CD4-positive, alpha-beta T cell treated with Interleukin-21 for 1 hour (primary cell): ENCODE results near the gene SNX17.

Source experiments
- DNase-seq: peaks from one replicate; pipeline ENCODE4 v3.0.0-alpha.2; 2020

SNX17 gene

DNA sequence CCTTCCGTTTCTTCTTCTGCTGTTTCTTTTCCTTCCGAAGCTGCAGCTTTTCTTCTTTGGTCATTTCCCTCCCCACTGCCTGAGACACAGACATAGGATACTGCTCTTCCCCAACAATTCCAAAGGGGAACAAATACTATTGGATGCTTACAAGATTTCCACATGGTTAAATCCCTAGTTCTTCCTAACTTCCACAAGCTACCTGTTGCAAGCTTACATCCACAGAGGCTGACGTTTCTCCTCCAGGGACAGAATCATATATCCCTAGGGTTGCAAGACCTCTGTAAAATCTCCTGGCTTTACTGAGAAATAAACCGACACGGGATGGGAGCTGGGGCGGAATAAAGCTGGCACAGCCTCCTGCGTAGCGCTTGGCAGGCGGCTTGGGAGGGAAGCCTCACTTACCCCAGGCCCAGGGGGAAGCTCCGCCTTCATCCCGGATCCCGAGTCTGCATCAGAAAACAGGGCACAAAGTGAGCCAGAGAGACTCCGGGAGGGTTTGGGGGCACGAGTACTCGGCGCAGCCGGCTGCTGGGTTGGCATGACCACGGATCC, 868 bp upstream of the SNX17 start:
- no peak for DNase-seq

DNA sequence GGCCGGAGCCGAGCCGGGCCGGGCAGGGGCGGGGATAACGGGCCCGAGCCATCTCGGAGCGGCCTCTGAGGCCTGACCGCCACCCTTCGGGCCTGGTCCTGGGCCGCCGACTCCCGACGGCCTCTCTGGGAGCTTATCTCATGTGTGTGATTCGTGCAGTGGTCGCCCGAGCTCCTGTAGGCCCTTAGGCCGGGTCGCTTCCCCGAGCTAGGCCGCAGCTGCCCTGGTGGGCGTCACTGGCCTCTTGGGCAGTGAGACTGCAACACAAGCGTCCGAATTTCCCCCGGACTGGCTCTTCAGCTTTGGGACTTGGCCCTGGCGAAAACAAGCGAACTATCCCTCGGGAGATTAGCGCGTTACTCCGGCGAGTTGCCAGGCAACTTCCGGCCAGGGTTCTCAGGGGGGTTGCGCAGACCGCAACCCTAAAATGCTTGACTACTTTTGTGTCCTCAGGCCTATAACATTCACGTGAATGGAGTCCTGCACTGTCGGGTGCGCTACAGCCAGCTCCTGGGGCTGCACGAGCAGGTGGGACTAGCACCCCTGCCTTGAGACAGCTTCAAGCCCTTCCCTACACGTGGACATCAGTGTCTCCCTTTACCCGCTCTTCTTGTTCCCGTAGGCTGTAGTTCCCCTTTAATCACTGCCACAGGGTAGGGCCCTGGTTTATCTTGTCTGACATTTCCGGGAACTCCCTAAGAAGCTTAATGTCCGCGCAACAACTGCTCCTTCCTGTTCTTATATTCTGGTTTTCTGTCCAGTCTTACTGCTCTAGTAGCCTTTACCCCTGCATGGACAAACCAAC, 602 bp downstream of the SNX17 start:
- peak; percentile 52 for DNase-seq

DNA sequence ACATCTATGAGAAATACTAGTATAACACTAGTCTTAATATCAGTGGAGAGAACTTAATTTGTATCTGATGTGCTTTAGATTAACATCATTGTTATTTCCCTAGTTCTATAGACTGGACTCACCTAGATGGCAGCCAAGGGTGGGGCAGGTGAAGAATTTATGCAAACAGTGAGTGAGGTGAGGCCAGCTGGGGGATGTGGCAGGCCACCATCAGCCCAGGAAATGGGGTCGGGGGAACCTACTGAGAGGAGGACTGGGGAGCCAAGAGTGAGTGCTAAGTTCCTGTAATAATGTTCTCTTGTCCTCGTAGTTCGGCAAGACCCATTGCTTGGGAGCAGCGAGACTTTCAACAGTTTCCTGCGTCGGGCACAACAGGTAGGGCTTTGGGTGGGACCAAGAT, 2.5 kb downstream of the SNX17 start:
- DNase-seq = no peak

DNA sequence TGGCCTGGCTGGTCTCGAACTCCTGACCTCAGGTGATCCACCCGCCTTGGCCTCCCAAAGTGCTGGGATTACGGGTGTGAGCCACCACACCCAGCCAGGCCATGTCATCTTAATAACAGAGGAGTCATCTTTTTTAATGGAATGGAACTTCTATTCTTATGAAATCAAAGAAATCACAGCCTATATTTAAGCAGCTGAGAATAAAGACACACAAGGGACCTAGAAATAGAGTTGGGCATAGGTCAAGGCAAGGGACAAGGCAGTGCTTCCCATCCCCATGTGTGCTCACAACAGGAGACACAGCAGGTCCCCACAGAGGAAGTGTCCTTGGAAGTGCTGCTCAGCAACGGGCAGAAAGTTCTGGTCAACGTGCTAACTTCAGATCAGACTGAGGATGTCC, 3.2 kb downstream of the SNX17 start:
- DNase-seq = no peak

DNA sequence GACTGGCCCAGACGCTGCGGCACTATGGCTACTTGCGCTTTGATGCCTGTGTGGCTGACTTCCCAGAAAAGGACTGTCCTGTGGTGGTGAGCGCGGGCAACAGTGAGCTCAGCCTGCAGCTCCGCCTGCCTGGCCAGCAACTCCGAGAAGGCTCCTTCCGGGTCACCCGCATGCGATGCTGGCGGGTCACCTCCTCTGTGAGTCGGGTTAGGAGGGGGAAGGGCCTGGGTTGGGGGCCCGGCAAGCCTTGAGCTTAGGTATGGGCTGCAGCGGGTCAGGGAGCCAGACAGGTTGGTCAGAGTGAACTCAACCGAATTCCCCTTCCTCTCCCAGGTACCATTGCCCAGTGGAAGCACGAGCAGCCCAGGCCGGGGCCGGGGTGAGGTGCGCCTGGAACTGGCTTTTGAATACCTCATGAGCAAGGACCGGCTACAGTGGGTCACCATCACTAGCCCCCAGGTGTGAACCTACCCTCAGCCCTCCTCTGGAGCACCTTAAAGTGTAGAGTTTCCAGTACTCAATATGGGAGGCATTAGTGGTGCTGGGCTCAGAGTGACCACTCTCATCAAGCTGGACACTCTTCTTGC, 5.2 kb downstream of the SNX17 start:
- no peak for DNase-seq

DNA sequence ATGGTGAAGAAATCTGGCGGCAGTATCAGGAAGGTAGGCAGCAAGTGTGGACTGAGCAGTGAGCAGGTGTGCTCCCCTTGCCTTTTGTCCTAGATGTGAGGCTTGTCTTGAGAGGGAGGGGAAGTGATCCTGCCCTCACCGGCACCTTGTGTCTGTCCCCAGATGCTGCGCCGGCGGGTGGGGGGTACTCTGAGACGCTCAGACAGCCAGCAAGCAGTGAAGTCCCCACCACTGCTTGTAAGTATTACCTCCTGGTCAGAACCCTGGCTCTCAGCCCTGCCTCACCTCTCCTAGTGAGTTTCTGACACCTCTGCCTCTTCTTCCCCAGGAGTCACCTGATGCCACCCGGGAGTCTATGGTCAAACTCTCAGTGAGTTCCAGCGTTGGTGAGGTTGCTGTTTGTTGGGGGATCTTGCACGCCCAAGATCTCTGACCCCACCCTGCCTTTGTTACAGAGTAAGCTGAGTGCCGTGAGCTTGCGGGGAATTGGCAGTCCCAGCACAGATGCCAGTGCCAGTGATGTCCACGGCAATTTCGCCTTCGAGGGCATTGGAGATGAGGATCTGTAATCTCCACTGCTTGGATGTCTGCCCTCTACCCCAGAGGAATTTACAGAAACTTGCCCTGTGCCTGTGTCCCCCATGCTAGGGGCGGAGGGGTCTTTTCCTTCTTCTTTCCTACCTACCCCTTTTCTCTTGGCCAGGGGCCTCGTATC, 5.9 kb downstream of the SNX17 start:
- DNase-seq = no peak

DNA sequence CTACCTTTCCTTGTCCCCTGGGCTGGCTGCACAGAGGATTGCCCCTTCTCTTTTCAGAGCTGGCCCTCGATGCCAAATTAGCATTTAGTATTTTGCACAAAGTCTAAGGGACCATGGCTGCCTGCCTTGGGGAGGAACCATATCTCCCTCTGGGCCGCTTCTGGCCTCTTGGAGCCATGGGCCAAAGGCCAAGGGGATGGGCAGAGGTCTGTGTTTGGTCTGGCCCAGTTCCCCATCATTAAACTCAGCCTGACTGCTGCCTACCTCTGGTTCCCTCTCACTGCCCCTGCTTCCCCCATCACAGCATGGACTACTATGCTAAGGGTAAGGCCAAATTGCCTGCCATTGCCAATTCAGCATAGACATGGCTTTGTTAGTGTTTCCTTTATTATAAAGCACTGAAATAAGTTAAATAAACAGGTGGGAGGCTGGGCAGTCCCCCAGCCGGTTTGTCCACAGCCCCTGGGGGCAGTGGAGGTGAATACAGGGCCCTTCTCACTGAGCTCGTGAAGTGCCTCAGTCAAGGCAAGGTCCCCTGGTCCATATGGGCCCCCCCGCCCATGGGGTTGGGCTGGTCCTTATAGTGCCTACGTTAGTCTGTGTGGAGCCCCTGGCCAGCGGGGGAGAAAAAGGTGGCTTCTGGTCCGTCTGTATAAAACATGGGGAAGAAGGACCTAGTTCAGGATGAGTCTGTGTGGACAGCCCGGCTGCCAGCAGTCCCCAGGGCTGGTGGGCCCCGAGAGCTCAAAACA, 6.6 kb downstream of the SNX17 start:
- no peak for DNase-seq

DNA sequence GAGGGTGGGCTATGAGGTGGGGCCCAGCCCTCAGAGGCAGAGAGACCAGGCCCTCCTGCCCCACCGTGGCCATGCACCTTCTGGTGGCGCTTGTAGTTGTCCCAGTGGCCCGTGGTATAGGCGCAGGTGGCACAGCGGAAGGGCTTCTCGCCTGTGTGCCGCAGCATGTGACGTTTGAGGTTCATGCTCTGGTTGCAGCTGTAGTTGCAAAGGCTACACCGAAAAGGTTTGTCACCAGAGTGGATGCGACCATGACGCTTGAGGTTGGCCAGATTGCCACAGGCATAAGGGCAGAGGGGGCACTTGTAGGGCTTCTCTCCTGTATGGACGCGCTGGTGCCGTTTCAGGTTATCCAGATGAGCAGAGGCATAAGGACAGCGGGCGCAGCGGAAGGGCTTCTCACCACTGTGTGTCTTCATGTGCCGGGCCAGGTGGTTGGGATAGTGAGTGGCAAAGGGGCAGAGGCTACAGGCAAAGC, 7.2 kb downstream of the SNX17 start:
- DNase-seq = no peak

DNA sequence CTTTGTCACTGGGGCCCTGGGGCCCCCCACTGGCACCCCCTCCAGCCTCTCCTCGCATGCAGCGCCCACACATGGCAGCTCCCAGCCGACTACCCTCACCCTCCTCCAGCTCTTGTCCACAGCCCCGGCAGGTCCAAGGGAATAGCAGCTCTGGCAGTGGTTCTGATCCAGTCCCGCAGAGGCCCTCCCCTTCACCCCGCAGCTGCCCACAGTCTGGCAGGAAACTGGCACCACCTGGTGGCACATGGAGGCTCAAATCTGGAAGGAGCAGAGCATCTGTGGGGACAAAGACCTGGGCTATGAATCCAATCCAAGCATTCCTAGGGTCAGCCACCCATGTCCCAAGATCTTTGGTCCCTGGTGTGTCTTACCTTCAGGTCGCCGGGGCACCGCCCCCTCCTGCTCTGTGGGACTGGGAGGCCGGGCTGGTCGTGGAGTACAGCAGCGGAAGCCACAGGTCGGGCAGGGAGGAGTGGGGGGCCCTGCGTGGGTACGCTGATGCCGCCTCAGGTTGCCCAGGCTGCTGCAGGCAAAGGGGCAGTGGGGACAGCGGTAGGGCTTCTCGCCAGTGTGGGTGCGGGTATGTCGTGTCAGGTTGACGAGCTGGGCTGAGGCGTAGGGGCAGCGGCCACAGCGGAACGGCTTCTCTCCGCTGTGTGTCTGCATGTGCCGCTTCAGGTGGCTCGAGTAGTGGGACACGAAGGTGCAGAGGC, 7.8 kb downstream of the SNX17 start:
- DNase-seq = peak; percentile 12

DNA sequence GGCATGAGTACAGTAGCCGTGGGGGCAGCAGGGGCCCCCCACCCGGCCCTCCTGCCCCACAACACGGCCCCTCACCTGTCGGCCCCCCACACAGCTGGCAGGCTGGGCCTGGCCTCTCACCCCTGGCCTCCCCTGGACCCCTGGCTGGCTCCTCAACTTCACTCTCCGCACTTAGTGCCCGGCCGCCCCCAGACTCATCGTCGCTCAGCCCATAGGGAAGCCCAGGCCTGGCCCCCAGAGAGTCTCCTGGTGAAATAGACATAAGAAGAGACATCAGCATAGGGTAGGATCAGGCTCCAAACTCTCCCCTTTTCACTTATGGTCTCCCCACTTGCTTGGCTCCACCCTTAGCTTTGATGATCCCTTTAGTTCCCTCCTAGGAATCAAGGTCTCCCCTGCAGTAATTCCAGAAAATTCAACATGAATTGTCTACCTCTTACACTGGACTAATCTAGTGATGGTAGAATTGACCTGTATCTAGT, 8.4 kb downstream of the SNX17 start:
- no peak for DNase-seq

DNA sequence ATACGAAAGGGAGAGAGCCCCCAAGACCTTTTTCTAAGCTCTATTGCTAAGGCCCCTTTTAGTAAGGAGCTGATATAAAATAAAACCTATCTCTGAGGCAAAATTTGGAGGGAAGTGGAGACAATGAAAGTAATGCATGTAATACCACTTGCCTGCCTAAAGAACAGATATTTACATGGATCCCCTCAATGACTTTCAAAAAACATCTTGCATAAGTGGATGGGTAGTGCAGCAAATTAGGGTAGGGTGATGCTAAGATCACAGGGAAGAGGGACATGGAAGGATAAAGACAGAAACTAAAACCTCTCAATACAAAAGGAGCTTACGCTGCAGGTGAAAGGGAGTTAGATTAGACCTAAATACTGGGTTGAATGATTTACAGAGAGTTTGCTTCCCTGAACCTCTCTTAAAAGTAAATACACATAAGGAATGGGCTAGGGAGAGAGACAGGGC, 9.0 kb downstream of the SNX17 start:
- no peak for DNase-seq

DNA sequence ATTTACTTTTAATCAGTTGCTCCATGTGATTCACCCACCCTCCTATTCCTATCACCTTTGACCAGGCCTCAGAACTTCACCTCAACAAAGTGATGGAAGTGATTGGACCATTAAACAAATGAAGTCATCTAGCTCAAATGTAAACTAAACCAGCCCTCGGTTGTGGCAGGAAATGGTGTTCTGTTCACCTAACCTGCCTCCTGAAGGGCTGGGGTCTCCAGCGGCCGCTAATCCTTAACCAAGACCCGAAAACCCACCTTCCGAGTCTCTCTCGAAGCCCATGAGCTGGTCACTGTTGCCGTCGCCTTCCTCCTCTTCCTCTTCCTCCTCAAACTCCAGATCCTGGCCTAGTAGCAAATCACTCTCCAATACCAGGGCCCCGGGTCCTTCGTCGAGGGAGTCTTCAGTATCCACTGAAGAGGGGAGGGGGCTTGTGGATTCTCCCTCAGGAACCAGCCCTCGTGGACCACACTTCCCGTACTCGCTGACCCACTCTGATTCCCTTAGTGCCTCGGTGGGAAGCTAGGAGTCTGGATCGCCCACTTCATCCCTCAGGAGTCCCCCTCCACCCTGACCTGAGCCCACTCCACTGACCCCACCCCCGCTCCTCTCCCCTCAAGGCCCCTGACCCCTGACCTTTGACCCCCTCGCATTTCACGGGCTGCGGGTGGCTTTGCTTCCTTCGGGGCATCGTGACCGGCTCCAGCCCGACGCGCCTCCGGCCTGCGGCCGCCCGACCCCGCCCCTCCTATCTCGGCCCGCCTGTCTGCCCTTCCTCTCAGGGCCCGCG, 9.6 kb downstream of the SNX17 start:
- peak; percentile 52 for DNase-seq

DNA sequence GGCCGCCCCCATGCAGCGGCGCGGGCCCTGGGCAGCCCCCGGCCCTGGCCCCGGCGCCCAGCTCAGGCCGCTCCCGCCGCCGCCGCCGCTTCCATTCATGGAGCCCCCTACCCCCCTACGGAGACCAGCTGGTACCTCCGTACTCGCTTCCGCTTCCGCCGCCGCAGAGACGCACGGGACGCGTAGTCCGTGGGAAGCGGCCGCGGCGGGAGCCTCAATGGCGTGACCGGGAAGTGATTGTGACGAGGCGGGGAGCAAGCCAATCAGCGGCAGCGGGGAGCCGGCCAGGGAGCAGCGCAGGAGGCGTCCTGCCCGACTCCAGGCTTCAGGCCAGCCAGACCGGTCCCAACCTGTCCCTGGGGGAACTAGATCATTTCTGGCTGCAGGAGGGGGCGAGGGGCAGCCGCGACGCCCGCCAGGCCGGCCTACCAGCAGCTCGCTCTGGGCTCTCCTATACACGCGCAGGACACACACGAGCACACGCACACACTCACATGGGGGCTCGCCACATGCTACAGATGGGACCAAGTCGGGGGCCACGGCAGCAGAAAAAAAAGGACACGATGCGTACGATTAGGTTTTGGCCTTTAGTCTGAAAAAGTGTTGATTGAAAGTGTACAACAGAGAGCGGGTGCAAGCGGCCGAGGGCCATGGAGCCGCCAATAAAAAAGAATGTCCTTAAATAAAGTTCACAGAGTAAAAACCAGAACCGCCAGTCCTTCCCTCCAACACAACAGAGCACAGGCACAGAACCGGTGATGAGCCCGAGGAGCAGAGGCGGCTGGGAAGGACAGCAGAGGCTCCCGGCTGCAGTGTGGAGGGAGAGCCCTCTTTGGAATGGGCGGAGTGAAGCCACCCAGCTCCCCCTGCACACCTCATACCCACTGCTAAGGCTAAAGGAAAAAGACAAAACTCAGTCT, 10.5 kb downstream of the SNX17 start, which contains the start of gene ZNF513:
TSS of gene ZNF513 (minus strand) at position 109 of the 920 bp plus-strand sequence. CDS start 208 bp downstream, outside the sequence.
- DNase-seq = peak; percentile 91

DNA sequence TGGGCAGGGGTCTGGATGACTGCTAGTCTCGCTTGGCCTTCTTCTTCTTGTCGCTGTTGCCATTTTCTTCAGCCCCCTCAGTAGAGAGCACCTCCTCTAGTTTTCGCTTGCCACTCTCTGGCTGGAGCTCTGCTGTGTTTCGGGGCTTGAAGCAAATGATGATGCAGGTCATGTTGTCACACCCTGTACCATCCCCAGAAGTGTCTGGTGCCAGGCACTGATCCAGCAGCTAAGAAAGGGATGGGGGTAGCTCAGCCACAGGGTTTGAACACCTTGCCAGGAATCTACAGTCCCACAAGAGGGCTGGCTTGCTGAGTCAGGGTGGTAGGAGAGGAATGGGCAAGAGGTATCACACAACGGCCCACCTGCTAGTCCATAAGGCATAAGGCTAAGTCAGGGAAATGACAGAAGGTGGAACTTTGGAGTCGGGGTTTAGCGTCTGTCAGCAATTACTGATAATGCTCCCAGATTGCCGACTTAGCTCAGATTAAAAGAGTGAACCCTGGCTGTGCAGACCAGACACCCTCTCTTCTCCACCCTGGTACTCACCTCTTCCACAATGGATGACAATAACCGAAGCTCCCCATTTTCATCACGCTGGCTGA, 11.3 kb downstream of the SNX17 start:
- no peak for DNase-seq

DNA sequence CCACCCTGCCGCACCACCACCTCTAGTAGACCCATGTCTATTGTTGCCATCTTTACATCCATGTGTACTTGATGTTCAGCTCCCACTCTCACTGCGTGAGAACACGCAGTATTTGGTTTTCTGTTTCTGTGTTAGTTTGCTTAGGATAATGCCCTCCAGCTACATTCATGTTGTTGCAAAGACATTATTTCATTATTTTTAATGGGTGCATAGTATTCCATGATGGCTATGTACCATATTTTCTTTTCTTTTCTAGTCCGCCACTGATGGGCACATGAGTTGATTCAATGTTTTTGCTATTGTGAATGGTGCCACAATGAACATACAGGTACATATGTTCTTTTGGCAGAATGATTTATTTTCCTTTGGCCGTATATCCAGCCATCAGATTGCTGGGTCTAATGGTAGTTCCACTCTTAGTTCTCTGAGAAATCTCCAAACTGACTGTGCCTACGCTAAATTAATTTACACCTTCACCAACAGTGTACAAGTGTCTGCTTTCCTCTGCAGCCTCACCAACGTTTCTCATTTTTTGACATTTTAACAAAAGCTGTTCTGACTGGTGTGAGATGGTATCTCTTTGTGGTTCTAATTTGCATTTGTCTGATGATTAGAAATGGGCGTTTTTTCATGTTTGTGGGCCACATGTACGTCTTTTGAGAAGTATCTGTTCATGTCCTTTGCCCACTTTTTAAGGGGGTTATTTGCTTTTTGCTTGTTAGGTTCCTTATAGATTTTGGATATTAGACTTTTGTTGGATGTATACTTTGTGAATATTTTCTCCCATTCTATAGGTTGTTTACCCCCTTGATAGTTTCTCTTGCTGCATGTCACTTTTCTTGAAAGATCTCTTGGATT, 20.6 kb downstream of the SNX17 start:
- peak; percentile 74 for DNase-seq

DNA sequence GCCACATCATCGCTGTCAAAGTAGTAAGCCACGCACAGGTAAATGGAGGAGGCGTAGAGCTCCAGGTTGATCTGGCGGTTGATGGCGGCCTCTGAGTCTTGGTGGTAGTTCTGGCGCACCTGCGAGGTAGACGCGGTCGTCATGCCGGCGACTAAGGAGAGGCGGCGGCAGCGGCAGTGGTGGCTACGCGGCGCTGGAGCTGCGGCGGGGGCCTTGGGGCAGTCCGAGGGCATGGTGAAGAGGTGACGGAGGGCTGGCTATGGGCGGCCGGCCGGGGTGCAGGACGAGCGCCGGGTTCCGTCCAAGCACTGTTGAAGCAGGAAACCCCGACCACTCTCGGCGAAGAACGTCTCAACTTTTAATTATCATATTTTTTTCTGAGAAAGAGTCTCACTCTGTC, 22.8 kb downstream of the SNX17 start:
- no peak for DNase-seq

DNA sequence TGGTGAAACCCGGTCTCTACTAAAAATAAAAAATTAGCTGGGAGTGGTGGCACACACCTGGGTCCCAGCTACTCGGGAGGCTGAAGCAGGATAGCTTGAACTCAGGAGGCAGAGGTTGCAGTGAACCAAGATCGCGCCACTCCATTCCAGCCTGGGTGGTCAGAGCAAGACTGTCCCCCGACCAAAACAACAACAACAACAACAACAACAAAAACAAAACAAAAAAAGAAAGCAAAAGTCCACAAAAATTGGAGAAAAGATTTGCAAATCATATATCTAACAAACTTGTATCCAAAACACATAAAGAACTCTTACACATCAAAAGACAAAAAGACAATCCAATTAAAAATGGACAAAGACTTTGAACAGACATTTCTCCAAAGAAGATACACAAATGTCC, 28.5 kb downstream of the SNX17 start:
- no peak for DNase-seq
